NOMO-1 (cell line): Measurements from ENCODE around the gene ABI2.

Experiments
- DNase-seq, 2 experiments: peaks; one replicate each; lab custom pipeline; 2025; ENCODE audit not compliant: unreplicated experiment in 2 of 2; lab: John Stamatoyannopoulos, UW

ABI2 gene

DNA sequence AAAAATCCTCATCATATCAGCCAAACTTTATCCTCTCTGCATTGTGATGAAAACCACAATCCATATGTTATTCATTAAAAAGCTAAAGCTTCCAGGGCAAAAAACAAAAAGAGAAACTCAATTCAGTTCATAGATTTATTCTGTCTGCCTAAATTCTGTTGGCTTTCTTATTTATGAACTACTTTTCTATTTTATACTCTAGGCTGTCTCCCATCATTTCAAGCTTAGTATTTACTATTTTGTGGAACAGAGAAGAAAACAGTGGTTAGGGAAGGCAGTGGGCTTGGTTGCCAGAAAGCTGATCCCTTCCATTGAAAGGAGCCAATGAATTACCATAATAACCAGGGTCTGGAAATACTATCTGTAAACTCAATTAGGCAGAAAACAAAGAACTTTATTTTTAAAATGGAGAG, 135.1 kb downstream of the ABI2 start:
- no peak for DNase-seq

DNA sequence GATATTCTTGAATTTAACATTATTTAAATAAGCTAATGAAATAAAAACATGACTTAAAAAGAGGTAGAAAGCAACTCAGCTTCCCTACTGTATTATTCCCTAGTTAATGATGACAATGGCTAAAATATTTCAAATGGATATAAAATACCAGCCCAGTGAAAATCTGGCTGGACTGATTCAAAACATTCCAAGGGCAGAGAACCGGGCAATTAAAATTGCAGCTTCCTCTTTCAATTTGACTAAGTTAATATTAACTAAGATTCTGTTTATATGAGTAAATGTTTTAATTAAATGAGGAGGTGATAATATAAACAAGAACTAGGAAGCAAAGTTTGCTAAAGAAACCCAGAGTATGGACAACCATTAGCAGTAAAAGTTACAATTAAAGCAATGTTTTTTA, 141.4 kb downstream of the ABI2 start:
- peak in 1 of 2 experiments; percentile 12 for DNase-seq

DNA sequence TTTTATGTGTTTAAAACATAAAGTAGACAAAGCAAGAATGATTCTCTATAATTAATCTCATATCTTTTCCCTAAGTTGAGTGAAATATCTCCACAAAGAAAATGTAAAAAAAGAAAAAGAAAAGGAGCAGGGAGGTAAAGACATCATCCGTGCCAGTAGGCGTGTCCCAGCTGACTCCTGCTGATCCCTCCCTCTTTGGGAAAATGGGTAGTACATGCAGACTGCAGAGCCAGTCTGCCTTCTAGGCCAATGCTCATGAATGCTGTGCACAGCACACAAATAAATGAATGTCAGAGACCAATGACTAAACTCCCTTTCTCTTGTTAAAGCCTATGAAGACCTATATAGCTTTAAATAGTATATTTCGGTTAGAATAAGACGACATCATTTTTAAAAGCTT, 142.2 kb downstream of the ABI2 start:
- no peak for DNase-seq

DNA sequence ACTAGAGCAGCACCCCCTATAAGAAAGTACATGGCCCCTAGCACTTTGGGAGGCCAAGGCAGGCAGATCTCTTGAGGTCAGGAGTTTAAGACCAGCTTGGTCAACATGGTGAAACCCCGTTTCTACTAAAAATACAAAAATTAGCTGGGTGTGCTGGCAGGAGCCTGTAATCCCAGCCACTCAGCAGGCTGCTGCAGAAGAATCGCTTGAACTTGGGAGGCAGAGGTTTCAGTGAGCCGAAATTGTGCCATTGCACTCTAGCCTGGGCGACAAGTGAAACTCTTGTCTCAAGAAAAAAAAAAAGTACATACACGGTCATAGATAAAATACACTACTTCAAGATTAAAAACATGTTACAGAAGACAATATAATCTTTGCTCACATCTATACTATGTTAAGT, 143.1 kb downstream of the ABI2 start:
- no peak for DNase-seq

DNA sequence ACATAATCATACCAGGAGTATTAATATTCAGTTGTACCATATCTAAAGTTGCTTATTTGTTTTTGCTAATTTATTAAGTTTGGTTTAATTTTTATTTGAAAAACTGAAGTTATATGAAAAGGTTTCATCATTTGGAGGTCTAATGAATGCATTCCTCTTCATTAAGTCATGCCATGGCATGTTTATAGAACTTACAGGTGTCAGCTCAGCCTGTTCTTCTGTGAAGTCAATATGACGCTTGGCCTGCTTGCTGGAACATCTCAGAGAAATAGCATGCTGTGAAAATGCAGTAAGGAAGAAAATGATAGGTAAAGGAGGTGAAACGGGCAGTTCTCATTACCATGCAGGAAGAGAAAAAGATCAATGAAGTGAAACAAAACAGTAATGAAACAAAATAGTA, 148.7 kb downstream of the ABI2 start:
- no peak for DNase-seq

DNA sequence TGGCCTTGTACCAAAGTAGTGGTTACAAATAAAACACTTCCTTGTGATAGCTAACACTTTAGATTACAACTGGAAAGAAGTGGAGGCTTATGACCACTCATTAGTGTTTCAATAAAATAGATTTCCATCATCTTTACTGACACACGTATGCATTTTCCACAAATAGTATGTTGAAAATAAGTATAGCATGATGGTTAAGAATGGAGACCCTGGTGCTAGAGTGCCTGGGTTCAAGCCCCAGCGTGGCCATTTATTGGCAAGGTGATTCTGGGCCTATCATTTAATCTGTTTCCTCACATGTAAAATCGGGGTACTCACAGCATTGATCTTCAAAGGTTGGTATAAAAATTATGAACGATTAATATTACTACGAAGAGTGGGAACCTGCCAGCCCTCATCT, 152.4 kb downstream of the ABI2 start:
- DNase-seq = no peak

DNA sequence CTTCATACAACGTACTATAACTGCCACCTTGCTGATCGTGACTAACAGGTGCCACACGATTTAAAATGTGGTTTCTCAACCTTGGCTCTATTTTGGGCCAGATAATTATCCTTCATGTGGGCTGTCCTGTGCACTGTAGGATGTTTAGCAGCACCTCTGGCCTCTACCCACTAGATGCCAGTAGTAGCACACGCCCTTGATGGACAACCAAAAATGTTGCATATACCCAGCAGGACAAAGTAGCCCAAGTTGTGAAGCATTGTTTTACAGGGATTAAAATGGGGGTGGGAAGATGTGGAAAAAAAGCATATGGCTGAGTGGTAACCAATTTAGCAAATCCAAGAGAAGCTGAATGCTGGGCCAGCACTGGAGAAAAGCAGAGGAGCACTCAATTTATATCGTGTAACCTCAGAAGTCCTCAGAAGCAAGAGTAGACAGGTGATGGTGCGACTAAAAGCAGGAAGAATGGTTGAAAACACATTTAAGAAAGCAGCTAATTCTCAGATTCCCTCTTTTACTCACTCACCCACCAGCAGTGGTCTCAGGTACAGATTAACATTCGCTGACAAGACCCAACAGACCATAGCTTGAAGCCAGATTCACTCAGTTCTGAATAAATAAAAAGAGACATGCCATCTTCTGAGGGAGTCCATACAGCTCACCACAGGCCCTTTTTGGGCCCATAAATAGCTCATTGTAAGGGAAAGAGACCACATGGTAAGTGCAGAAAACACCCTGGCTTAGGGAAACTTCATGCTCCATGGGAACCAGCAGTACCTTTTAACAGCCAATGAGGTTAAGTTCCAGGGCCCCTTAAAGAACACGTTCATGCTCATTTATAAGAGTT, 156.3 kb downstream of the ABI2 start:
- DNase-seq = peak; percentile 44 to 56

DNA sequence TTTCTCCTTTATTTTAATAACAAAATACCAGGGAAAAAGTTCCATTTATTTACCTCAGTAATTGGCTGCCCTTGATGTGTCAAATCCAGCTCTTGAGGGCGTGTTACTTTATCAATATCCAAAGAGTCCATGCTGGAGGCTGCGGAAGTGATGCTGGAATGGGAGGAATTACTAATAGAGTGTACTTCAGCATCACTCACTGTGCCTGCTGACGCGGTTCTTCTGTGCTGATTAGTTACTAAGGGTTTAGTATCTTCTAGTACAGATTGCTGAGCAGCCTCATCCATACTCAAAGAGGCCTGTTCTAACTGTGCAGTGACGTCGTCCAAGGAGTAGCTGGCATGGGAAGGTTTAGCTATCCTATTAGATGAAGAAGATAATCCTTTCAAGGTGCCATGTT, 161.3 kb downstream of the ABI2 start:
- DNase-seq = no peak

DNA sequence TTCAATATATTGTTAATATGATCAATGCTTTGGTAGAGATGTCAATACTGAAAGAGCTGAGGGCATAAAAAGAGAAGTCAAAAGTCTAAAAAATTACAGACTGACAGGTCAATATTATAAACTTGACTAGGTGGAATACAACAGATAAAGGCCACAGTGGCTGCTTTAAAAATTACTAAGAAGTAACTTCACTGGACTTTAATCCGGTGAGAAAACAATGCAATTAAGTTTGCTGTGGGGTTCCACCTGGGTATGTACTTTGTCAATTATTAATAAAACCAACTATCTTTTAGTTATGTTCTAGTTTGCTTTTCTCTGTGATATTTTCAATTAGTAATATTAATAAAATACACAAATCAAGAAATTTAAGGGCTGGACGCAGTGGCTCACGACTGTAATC, 162.2 kb downstream of the ABI2 start:
- DNase-seq = no peak

DNA sequence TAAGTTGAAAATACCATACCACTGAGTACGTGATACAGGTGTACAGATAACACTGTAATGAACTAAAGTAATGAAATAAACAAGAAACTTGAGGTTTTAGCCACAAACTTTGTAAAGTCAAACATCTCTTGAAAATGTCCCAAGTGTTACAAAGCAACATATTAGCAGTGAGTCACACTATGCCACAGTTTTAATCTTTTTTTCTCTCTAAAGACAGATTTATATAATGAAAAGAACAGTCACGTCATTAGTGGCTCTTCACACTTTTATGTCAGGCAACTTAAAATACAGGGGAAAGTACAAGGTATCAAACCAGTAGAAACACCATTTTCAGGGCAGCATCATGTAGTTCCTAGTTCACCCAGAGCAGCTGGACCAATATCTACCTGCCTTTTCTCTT, 164.8 kb downstream of the ABI2 start:
- no peak for DNase-seq
